D721Med (cell line): Measurements from ENCODE around the gene CDH4.

Experiments
- DNase-seq: peaks from one replicate; pipeline ENCODE4 v3.0.0; 2011; ENCODE audit warnings: low spot score; ENCODE audit not compliant: insufficient read length
- FAIRE-seq: peaks from 2 replicates; lab custom pipeline; 2011; peaks lifted over from hg19 to GRCh38; lab: Jason Lieb, UNC
- TF ChIP-seq, protein P1 (sequence below): IDR thresholded peaks from 2 replicates; pipeline ENCODE4 v1.5.1; 2012; ENCODE audit warnings: mild to moderate bottlenecking, control low read depth; ENCODE audit not compliant: insufficient read depth; ENCODE audit errors: missing control alignments

Gene CDH4

DNA sequence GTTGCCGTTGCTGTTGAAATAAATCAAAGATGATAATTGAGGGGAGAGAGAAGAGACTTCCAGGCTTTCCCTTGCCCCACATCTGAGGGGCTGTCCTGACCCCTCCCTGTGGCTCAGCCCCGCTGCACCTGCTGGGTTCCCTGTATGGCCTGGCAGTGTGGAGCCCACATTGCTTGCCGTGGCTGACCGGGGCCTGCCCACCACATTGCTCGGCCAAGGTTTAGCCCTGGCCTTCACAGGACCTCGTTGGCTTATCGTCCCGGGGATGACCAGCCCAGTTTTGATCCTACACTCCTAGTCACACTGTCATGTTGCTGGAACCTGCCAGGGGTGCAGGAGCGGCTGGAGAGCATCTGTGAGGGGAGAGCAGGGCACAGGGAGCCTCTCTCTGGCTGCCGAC lies 102.4 kb downstream of the CDH4 start:
- TF ChIP-seq, protein P1, sequence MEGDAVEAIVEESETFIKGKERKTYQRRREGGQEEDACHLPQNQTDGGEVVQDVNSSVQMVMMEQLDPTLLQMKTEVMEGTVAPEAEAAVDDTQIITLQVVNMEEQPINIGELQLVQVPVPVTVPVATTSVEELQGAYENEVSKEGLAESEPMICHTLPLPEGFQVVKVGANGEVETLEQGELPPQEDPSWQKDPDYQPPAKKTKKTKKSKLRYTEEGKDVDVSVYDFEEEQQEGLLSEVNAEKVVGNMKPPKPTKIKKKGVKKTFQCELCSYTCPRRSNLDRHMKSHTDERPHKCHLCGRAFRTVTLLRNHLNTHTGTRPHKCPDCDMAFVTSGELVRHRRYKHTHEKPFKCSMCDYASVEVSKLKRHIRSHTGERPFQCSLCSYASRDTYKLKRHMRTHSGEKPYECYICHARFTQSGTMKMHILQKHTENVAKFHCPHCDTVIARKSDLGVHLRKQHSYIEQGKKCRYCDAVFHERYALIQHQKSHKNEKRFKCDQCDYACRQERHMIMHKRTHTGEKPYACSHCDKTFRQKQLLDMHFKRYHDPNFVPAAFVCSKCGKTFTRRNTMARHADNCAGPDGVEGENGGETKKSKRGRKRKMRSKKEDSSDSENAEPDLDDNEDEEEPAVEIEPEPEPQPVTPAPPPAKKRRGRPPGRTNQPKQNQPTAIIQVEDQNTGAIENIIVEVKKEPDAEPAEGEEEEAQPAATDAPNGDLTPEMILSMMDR: no peak
- FAIRE-seq (no peak), DNase-seq (no peak)

- DNase-seq (no peak), FAIRE-seq (no peak)
- TF ChIP-seq, protein P1: no peak
Observed at GRCh38 chr20:61354901-61355495, 102.9 kb downstream of the CDH4 start.

- no peak for FAIRE-seq
- no peak for DNase-seq
- TF ChIP-seq, protein P1: no peak
Observed at GRCh38 chr20:61355585-61355984, 103.5 kb downstream of the CDH4 start.

GRCh38 chr20:61356196-61356595 lies 104.1 kb downstream of the CDH4 start:
- TF ChIP-seq, protein P1: no peak
- FAIRE-seq: no peak

DNA sequence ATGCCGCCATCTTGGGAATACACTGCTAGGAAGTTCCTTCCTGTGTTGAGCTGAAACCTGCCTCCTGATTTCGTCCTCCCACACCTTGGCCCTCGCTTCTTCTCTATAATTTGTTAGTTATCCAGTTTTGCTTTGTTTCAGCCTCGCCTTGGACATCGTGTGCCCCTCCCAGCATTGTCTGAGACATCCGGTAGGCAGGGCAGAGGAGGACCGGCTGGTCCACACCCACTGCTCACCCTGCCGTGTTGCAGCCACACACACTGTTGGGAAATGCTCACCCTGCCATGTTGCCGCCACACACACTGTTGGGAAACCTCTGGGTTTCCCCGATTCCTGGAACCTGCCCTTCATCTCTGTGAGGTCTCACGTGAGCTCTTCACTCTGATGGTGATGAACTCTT lies 105.1 kb downstream of the CDH4 start:
- no peak for FAIRE-seq
- TF ChIP-seq, protein P1: no peak
- DNase-seq: no peak

More at GRCh38 chr20:61356196-61356595, 104.1 kb downstream of the CDH4 start:
- DNase-seq: no peak

- TF ChIP-seq, protein P1: no peak
- FAIRE-seq (no peak), DNase-seq (no peak)
Observed at GRCh38 chr20:61359254-61359653, 107.2 kb downstream of the CDH4 start.

- FAIRE-seq (no peak), DNase-seq (no peak)
- TF ChIP-seq, protein P1: no peak
Observed at GRCh38 chr20:61360296-61360695, 108.2 kb downstream of the CDH4 start.
